GM10847 (cell line): ENCODE results near the gene ZBTB5.

Experiments
- POLR2A ChIP-seq: IDR thresholded peaks from 2 replicates; pipeline ENCODE4 v1.6.1; 2011; ENCODE audit not compliant: insufficient read length; ENCODE audit errors: extremely low read depth

Gene ZBTB5

GRCh38 chr9:37465249-37466036 lies at the start of gene ZBTB5:
ZBTB5 (minus strand) TSS chr9:37465450; CDS start chr9:37442551, 22,899 bp downstream.
- TF ChIP-seq POLR2A: peak; percentile 23

DNA sequence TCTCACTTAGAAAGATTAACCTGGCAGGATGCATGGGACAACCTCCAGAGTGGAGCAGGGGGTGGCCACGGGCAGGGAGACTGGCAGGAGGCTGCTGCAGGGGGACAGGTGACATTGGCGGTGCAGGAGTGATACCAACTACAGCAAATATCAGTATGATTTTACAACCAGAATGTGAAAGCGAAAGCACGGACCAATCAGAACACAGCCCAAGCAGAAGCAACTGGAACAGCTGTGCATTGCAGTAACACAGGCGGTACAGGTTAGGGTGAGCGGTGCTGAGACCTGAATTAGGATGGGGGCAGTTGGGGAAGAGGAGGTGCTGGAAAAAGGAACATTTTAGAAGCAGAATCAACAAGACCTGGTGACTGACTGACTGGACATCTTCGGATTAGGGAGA lies 49.7 kb upstream of the ZBTB5 start:
- TF ChIP-seq POLR2A: no peak

DNA sequence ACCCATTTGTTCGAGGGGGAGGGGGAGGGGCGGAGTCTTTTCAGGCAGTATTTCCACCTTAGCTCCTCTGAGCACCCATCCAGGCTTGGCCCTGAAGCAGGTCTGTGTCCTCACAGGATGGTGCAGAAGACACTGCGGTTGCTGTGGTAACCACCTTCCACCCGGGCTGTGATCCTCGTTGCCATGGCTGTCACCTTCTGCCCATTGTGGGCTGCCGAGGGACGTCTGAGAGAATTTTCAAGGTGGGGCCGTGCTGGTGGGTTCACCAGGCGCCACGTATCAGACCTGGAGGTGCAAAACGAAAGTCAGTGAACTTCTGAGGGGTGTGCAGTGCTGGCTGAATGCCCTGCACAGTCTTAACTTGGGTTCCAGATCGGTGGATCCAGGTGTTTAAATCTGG lies 47.2 kb upstream of the ZBTB5 start:
- TF ChIP-seq POLR2A: no peak

- TF ChIP-seq POLR2A: no peak
Measured at GRCh38 chr9:37511016-37512010, 46.1 kb upstream of the ZBTB5 start.

GRCh38 chr9:37509536-37509935 lies 44.3 kb upstream of the ZBTB5 start:
- no peak for TF ChIP-seq POLR2A

DNA sequence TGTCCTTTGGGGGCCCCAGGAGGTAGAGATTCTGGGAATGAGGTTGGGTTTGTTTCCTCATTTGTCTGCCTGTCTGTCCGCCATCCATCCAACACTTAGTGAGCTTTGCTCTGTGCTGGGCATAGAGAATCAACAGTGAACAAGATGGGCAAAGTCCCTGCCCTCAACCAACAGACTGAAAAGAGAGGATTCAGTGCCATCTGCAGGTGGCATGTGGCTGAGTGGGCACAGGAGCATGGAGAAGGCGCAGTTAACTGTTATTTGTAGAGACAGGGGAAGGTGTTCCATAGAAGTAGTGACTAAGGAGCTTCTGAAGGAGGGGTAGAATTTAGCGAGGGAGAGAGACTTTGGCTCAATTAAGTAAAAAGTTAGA lies 43.6 kb upstream of the ZBTB5 start:
- no peak for TF ChIP-seq POLR2A

DNA sequence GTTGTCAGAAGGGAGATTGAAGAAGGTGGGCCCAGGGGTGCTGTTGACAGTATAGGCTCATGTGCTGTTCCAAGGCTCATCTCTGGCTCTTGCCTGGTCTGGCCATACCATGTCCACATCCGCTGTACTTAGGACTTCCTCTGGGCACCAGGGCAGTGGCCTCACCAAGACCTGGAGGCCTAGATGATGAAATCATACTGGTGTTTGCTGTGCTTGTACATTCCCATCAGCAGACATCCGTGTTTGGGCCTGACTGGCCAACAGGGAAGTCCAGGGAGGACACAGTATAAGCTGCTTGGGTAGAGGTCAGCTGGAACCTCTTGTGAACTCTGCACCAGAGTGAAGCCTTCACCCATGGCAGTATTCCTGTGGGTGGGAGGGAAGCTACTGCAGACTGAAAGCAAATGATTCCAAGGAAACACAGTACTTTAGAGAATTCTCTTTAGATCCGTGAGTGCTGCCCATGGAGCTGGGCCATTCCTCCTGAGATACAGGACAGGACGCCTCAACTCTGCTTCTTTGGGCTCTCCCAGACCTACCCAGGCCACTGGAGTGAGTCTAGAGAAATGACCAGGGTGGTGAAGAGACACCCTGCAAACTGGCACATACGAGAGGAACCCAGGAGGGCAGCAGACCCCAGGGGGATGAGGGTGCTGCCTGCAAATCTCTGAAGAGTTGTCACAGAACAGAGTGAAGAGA lies 43.0 kb upstream of the ZBTB5 start:
- TF ChIP-seq POLR2A: no peak

DNA sequence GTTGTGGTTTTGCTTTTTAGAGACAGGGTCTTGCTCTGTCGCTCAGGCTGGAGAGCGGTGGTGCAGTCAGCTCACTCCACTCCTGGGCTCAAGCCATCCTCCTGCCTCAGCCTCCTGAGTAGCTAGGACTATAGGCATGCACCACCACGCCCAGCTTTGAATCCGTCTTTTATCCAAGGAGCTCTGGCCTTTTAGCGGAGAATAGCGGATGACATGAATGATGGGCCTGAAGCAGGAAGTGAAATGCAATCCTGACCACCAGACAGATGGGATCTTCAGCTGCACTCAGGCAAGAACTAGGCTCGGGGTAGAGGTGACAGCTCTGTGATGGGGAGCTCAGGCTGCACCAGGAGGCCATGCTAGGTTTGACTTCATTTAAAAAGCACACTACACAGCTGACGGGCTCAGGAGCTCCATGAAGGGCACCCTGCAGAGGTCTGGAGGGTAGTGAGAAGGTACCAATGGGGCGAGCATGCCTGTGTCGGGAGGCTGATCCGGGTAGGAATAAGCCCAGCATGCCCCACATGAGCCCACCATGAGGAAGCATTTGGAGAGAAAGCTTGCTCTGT lies 42.4 kb upstream of the ZBTB5 start:
- TF ChIP-seq POLR2A: no peak

DNA sequence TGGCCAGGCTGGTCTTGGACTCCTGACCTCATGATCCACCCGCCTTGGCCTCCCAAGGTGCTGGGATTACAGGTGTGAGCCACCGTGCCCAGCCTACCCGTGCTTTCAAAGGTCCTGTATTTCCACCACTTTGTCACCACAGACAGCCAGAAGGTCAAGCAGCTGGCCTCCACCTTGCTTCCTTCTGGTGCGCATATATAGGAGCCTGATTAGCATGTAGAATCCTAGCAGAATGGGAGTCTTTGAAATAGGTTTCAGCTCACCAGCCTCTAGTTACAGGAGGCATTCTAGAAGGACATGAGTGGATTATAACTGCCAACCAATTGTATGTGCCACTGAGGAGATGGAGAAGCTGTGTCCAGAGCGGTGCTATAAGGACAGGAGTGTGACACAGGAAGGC lies 39.4 kb upstream of the ZBTB5 start:
- TF ChIP-seq POLR2A: no peak

- no peak for TF ChIP-seq POLR2A
Measured at GRCh38 chr9:37503736-37504135, 38.5 kb upstream of the ZBTB5 start.

- TF ChIP-seq POLR2A: no peak
Measured at GRCh38 chr9:37501957-37502596, 36.8 kb upstream of the ZBTB5 start.

- no peak for TF ChIP-seq POLR2A
Measured at GRCh38 chr9:37499297-37499696, 34.0 kb upstream of the ZBTB5 start.

GRCh38 chr9:37498457-37498856 lies 33.2 kb upstream of the ZBTB5 start:
- no peak for TF ChIP-seq POLR2A

GRCh38 chr9:37497320-37497719 lies 32.1 kb upstream of the ZBTB5 start:
- TF ChIP-seq POLR2A: no peak

DNA sequence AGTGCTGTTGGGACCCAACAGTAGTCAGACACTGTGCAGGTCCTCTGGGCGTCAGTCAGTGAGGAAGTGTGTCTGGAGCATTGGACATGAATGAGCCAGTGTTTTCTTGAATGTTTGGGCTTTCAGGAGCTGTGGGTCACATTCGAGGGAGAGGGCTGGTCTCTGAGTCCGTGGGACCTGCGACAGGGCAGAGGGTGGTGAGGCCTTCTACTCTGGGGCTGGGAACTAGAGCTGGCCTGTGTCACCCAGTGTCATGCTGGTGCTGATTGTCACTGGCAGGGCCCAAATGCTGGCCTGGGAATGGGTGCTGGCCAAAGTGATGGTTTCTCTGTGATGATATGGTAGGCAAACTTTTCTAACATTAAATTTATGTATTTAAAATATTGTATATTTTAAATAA lies 30.8 kb upstream of the ZBTB5 start:
- no peak for TF ChIP-seq POLR2A
